Hypothalamus (tissue), 51 donors: Measurements from ENCODE around the gene IPMK.
"Not testable (repeated sequence)": the region's sequence is repeated elsewhere in the genome, so short reads cannot be mapped to it uniquely, and the experiment has no call there.

Experiments used
- DNase-seq, 51 donors: peaks; one replicate each; lab custom pipeline; 2025; lab: John Stamatoyannopoulos, UW

IPMK gene

DNA sequence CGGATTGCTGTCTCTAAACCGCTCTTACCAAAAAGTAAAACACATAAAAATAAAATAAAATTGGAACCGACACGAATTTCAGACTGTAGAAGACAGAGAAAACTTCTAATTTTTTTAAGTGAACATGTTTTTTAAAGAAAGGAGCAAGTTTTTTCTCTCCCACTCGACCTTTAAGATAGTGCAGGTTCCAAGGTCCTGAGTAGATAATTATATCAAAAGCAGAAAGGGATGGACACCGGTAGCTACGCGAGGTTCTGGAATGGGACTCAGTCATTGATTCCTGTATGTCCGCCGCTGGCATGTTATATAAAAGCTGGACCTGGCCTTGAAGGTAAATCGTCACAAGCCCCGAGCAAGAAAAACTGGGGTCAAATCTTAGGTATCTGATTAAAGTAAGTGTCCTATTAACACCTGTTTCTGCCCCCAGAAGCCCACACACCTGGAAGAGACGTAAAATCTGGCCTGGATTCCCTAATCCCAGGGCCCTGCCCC is 806 bp upstream of the IPMK start:
- no peak for DNase-seq

GRCh38 chr10:58266826-58267712 is 625 bp downstream of the IPMK start:
- peak in 42 of 51 donors; percentile 3 to 71 (median 44) for DNase-seq

DNA sequence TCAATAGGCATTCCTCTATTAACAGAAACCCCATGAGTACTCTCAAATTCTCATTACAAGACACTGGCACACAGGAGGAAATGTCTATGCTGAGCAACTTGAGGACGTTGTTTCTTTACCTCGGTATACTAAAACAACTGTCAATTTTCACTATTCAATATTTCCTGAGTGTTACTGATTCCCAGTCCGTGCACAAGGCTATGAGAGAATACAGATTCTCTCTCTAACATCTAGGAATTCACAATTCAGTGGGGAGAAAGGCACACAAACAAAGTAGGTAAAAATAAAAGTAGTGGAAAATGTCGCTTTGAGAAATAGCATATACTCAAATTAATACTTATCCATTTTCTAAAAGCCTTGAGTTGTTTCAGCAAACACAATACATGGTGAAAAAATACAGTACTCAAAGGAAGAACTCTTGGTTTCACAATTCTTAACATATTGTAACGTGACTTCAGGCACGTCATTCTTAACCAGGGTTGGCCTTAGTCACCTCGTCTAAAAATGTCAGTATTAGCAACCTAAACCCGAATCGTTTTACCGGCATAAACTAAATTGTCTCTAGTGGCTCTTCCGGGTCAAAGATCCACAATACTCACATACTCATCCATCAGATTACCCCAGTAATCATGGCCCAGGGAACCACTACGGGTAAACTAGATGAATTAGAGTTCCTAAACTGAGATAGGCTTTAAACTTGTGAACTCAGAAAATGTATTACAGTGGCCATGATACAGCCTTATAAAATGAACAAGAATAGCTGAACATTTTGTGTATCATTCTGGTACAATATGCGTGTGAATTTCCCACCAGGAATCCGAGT is 1.5 kb downstream of the IPMK start:
- DNase-seq: peak in 1 of 51 donors; percentile 40

DNA sequence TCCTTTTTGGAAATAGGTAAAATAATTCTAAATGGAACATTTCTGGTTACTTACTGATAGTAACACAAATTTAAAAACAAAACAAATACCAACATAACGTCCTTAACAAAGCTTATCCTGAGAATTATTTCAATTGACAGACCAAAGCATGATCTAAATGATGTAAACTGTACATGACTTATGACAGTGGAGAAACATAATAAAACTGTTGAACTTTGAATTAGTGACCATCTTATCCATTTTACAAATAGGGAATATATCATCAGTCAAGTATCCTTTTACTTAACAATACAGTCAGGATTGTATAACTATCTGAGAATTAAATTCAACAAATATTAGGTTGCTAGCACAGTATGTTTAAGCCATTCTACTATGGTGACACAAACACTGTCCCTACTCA is 2.4 kb downstream of the IPMK start:
- no peak for DNase-seq

DNA sequence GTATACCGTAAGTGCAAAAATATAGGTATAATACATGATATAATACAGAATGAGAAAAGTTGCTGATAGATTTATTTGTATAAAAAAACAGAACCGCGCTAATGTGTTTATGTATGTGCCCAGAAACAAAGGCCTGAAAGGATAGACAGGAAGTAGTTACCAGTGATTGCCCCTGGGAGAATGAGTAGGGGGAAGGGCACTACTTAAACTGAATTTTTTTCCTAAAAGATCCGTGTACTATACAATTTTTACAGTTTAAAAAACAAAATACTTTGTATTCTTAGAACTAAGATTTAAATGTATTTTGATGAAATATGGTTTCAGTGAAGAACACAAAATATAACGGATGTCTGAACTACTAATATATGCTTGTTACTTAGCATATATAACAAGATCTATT is 2.9 kb downstream of the IPMK start:
- no peak for DNase-seq

- no peak for DNase-seq
Measured at GRCh38 chr10:58262766-58263165, 4.9 kb downstream of the IPMK start.

GRCh38 chr10:58260334-58260733 is 7.4 kb downstream of the IPMK start:
- DNase-seq: no peak

- DNase-seq: no peak
Measured at GRCh38 chr10:58258977-58259692, 8.6 kb downstream of the IPMK start.

DNA sequence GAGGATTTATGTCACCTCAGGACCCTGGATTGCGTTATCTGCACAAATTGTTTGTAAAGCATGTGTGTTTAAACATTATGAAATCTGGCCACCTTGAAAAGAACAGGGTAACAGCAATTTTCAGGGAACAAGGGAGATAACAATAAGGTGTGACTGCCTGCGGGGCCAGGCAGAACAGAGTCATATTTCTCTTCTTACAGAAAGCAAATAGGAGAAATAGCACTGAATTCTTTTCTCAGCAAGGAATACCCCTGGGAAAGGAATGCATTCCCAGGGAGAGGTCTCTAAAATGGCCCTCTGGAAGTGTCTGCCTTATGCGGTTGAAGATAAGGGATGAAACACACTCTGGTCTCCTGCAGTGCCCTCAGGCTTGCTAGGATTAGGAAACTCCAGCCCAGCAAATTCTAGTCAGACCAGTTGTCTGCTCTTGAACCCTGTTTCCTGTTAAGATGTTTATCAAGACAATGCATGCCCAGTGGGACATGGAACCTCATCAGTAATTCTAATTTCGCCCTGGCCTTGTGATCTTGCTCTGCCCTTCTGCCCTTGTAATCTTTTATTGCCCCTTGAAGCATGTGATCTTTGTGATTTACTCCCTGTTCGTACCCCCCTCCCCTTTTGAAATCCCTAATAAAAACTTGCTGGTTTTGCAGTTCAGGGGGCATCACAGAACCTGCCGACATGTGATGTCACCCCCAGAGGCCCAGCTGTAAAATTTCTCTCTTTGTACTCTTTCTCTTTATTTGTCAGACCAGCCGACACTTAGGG is 11.5 kb downstream of the IPMK start:
- DNase-seq: not testable (repeated sequence)

DNA sequence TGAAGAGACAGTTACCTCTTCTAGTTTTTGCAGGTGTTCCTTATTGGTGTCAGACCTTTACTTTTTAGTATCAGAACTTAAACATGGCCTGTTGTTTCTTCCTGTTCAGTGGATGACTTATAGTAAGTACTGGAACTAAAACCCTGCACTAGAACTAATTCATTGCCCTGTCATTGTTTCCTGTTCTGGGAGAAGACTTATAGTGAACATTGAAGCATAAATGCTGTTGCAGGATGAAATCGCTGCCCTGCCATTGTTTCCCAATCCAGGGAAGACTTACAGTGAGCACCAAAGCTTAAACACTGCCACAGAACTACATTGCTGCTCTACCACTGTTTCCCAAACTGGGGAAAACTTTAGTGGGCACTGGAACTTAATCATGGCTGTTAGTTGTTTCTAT is 13.1 kb downstream of the IPMK start:
- no peak for DNase-seq

GRCh38 chr10:58253184-58253583 is 14.5 kb downstream of the IPMK start:
- DNase-seq: no peak

GRCh38 chr10:58244666-58245065 is 23.0 kb downstream of the IPMK start:
- not testable (repeated sequence) for DNase-seq

- DNase-seq: not testable (repeated sequence)
Measured at GRCh38 chr10:58244242-58244641, 23.5 kb downstream of the IPMK start.

- not testable (repeated sequence) for DNase-seq
Measured at GRCh38 chr10:58243801-58244200, 23.9 kb downstream of the IPMK start.

DNA sequence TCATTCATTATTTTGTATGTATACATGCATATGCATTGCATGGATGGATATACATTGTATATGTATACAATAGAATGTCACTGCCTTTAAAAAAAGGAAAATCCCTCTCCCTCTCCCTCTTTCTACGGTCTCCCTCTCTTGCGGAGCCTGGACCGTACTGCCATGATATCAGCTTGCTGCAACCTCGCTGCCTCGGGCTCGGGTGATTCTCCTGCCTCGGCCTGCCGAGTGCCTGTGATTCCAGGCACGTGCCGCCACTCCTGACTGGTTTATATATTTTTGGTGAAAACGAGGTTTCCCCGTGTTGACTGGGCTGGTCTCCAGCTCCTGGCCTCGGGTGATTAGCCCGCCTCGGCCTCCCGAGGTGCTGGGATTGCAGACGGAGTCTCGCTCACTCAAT is 24.4 kb downstream of the IPMK start:
- no peak for DNase-seq

DNA sequence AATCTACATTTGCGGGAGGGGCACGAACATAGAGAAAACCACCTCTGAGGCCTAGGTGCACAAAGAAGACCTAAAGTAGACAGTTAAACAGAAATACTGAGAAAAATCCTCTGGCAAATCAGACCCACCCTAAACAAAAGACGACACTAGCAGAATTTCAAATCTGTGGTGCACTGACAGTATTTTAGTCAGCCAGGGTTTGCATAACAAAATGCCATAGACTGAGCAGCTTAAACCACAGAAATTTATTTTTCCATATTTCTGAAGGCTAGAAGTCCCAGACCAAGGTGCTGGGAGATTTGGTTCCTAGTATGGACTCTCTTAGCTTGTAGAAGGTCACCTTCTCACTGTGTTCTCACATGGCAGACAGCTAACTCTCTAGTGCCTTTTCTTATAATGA is 26.3 kb downstream of the IPMK start:
- no peak for DNase-seq

DNA sequence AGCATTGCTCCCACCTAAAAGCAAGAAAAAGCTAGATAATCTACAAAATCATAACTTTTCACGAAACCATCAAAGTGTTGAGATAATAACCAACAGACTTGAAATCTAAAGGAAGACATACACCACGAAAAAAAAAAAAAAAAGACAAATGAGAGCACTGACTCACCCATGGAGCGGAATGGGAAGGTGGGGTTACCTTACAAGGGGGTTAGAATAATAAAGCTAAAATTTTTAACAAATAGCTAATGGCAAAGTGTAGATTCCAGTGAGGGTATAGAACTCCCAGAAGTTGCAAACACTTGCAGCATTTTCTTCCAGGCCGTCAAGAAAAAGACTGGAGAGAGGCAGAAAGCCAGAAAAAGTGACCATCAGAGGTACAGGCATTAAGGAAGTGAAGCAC is 27.2 kb downstream of the IPMK start:
- DNase-seq: no peak

GRCh38 chr10:58239561-58240169 is 28.0 kb downstream of the IPMK start:
- DNase-seq: no peak

- DNase-seq: no peak
Measured at GRCh38 chr10:58237014-58237834, 30.5 kb downstream of the IPMK start.
